GM12878 (cell line): ENCODE results near the gene LPCAT3.

Source experiments
- ATF7 ChIP-seq: fragments of 450-650 bp; IDR thresholded peaks from 2 replicates; pipeline ENCODE4 v1.6.1; 2016; ENCODE audit warnings: low read depth, mild to moderate bottlenecking
- BHLHE40 ChIP-seq, 2 experiments: fragments of 450-650 bp in 1 of 2; IDR thresholded peaks; 2 replicates each; pipeline ENCODE4 v1.6.1; 2011 to 2017; ENCODE audit warnings: low read depth in 2 of 2, borderline replicate concordance in 1 of 2, improper control_type of control experiment in 1 of 2, low read length in 1 of 2, mild to moderate bottlenecking in 1 of 2
- BRCA1 ChIP-seq: IDR thresholded peaks from 2 replicates; pipeline ENCODE4 v1.6.1; 2011; ENCODE audit warnings: low read depth, low read length, improper control_type of control experiment
- CBX5 ChIP-seq: sonication (generic); IDR thresholded peaks from 2 replicates; pipeline ENCODE4 v1.6.1; 2016; ENCODE audit warnings: low read depth, moderate library complexity, mild to moderate bottlenecking, inconsistent platforms
- EZH2 ChIP-seq: IDR thresholded peaks from 2 replicates; pipeline ENCODE4 v1.6.1; 2012; ENCODE audit warnings: low read depth, mild to moderate bottlenecking, control low read depth, inconsistent platforms, low read length, borderline replicate concordance; ENCODE audit not compliant: control insufficient read depth
- MEF2B ChIP-seq: fragments of 450-650 bp; IDR thresholded peaks from 2 replicates; pipeline ENCODE4 v1.6.1; 2018; ENCODE audit warnings: mild to moderate bottlenecking, moderate library complexity; ENCODE audit not compliant: partially characterized antibody, poor library complexity, severe bottlenecking
- NBN ChIP-seq: fragments of 450-650 bp; IDR thresholded peaks from 2 replicates; pipeline ENCODE4 v1.6.1; 2016
- PKNOX1 ChIP-seq: fragments of 450-650 bp; IDR thresholded peaks from 2 replicates; pipeline ENCODE4 v1.6.1; 2016; ENCODE audit warnings: mild to moderate bottlenecking
- POLR2A ChIP-seq: IDR thresholded peaks from 2 replicates; pipeline ENCODE4 v1.6.1; 2011; ENCODE audit warnings: low read depth, mild to moderate bottlenecking, low read length
- POLR2AphosphoS5 ChIP-seq: IDR thresholded peaks from 2 replicates; pipeline ENCODE4 v1.6.1; 2011; ENCODE audit warnings: mild to moderate bottlenecking, low read length, inconsistent platforms
- RFX5 ChIP-seq: IDR thresholded peaks from 2 replicates; pipeline ENCODE4 v1.6.1; 2011; ENCODE audit warnings: low read depth, low read length, improper control_type of control experiment
- TF ChIP-seq, protein P1 (sequence below): IDR thresholded peaks from 2 replicates; pipeline ENCODE4 v1.6.1; 2012; ENCODE audit warnings: low read depth, low read length, improper control_type of control experiment
- TF ChIP-seq, protein P2 (sequence below): fragments of 450-650 bp; IDR thresholded peaks from 2 replicates; pipeline ENCODE4 v1.6.1; 2014; ENCODE audit warnings: mild to moderate bottlenecking

DNA sequence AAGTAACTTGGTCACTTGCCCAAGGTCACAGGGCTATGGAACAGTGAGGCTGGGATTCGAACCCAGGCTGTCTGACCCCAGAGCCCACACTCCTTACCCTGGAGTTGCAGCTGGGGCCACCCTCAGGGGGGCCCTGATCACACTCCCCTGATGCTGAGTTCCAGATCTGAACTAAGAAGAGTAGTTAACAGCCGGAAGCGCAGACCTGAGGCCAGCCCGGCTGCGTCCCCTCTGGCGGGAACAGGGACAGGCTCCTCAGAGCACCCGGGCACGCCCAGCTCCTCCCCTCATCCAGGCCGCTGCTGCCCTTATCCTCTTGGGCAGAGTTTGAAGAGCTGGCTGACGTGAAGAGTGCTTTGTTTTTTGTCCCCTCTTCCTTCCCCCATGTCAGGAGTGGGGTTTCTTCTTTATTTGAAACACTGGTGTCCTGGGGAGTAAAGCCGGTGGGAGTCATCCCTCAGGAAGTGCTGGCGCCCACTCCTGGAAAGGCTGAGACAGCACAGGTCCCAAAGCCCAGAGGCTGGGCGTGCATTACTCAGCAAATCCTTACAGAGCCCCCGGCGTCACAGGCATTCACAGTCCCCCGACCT, 56.5 kb downstream of the LPCAT3 start:
- TF ChIP-seq POLR2A = no peak
- peak; percentile 28 for TF ChIP-seq POLR2AphosphoS5
- no peak for TF ChIP-seq BHLHE40 (IDR thresholded peaks at IDR 0.05; ENCODE audit: borderline replicate concordance in 1 of 2, low read depth in 2 of 2, low read length in 1 of 2)
- TF ChIP-seq, protein P1, sequence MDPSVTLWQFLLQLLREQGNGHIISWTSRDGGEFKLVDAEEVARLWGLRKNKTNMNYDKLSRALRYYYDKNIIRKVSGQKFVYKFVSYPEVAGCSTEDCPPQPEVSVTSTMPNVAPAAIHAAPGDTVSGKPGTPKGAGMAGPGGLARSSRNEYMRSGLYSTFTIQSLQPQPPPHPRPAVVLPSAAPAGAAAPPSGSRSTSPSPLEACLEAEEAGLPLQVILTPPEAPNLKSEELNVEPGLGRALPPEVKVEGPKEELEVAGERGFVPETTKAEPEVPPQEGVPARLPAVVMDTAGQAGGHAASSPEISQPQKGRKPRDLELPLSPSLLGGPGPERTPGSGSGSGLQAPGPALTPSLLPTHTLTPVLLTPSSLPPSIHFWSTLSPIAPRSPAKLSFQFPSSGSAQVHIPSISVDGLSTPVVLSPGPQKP = no peak
- no peak for TF ChIP-seq EZH2
- TF ChIP-seq, protein P2, sequence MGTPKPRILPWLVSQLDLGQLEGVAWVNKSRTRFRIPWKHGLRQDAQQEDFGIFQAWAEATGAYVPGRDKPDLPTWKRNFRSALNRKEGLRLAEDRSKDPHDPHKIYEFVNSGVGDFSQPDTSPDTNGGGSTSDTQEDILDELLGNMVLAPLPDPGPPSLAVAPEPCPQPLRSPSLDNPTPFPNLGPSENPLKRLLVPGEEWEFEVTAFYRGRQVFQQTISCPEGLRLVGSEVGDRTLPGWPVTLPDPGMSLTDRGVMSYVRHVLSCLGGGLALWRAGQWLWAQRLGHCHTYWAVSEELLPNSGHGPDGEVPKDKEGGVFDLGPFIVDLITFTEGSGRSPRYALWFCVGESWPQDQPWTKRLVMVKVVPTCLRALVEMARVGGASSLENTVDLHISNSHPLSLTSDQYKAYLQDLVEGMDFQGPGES = no peak
- TF ChIP-seq MEF2B = no peak
- no peak for TF ChIP-seq RFX5
- TF ChIP-seq NBN = 0 out of 2 replicates have a peak, but pooled peaks have one; percentile 44
- 0 out of 2 replicates have a peak, but pooled peaks have one; percentile 9 for TF ChIP-seq ATF7
- TF ChIP-seq BRCA1 = no peak
- no peak for TF ChIP-seq CBX5
- no peak for TF ChIP-seq PKNOX1
